Measurements from ENCODE around the gene PCDH20.
A peak's percentile ranks its signal among the peaks of the same experiment; 100 is the strongest.

PCDH20 gene, protein sequence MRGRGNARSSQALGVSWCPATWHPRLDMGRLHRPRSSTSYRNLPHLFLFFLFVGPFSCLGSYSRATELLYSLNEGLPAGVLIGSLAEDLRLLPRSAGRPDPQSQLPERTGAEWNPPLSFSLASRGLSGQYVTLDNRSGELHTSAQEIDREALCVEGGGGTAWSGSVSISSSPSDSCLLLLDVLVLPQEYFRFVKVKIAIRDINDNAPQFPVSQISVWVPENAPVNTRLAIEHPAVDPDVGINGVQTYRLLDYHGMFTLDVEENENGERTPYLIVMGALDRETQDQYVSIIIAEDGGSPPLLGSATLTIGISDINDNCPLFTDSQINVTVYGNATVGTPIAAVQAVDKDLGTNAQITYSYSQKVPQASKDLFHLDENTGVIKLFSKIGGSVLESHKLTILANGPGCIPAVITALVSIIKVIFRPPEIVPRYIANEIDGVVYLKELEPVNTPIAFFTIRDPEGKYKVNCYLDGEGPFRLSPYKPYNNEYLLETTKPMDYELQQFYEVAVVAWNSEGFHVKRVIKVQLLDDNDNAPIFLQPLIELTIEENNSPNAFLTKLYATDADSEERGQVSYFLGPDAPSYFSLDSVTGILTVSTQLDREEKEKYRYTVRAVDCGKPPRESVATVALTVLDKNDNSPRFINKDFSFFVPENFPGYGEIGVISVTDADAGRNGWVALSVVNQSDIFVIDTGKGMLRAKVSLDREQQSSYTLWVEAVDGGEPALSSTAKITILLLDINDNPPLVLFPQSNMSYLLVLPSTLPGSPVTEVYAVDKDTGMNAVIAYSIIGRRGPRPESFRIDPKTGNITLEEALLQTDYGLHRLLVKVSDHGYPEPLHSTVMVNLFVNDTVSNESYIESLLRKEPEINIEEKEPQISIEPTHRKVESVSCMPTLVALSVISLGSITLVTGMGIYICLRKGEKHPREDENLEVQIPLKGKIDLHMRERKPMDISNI

DNA sequence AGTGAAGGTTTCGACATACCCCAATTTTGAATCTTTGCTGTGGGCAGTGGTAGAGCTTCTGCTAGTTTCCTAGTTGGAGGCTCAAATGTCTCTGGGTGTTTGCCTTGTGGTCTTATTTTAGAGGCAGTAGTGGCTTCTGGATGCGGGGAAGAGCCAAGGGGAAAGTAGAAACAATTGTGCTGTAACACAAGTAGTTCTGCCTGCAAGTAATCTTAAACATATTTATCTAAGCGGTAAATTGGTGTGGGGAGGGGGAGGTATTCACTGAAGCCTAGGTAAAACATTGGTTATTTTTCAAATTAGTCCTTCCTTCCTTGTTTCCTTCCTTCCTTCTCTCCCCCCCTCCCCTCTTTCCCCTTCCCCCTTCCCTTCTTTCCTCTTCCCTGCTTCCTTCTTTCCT lies at the start of gene PCDH20:
PCDH20 (minus strand) TSS at position 101 of the 400 bp plus-strand sequence. CDS start 691 bp downstream, outside the sequence.
- H3K27ac ChIP-seq, result peak within 1 kb of the TSS; percentile 17; the same call in 1 of the 2 replicates

DNA sequence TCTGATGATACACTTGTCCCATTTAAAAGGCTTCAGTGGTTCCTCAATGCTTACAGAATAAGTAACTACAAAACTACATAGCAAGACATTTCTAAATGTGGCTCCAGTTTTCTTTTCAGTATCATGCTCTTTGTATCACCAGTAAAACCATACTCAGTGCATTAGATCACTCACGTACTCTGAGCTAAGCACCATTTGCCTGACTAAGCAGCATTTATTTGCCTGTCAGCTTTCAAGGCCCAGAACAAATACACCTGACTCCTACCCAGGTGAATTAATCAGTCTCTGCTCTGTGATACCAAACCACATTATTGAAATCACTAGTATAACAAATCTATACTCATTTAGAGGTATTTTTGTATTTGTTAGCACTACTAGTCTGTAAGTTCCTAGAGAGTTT lies 47.4 kb upstream of the PCDH20 start:
- no peak overlapping the region for H3K27ac ChIP-seq
- no peak for TF ChIP-seq ZFX (IDR thresholded peaks at IDR 0.05)
- TF ChIP-seq, protein P1, sequence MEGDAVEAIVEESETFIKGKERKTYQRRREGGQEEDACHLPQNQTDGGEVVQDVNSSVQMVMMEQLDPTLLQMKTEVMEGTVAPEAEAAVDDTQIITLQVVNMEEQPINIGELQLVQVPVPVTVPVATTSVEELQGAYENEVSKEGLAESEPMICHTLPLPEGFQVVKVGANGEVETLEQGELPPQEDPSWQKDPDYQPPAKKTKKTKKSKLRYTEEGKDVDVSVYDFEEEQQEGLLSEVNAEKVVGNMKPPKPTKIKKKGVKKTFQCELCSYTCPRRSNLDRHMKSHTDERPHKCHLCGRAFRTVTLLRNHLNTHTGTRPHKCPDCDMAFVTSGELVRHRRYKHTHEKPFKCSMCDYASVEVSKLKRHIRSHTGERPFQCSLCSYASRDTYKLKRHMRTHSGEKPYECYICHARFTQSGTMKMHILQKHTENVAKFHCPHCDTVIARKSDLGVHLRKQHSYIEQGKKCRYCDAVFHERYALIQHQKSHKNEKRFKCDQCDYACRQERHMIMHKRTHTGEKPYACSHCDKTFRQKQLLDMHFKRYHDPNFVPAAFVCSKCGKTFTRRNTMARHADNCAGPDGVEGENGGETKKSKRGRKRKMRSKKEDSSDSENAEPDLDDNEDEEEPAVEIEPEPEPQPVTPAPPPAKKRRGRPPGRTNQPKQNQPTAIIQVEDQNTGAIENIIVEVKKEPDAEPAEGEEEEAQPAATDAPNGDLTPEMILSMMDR (conservative IDR thresholded peaks at IDR 0.05), result no peak

More for the DNA sequence above, at the start of gene PCDH20:
- no peak for TF ChIP-seq ZFX (IDR thresholded peaks at IDR 0.05)
- TF ChIP-seq, protein P1 (conservative IDR thresholded peaks at IDR 0.05), result no peak

DNA sequence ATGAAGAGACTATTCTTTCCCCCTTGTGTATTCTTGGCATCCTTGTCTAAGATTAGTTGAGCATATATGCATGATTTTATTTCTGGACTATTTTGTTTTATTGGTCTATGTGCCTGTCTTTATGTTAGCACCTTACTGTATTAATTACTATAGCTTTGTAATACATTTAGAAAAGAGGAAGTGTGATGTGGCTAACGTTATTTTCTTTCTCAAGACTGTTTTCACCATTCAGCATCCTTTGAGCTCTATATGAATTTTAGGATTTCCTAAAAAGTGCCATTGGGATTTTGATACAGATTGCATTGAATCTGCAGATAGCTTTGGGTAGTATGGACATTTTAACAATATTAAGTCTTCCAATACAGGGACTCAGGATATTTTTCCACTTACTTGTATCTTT lies 37.5 kb upstream of the PCDH20 start:
- TF ChIP-seq ZFX (IDR thresholded peaks at IDR 0.05), result no peak
- TF ChIP-seq, protein P1 (conservative IDR thresholded peaks at IDR 0.05), result no peak
- no peak overlapping the region for H3K27ac ChIP-seq

DNA sequence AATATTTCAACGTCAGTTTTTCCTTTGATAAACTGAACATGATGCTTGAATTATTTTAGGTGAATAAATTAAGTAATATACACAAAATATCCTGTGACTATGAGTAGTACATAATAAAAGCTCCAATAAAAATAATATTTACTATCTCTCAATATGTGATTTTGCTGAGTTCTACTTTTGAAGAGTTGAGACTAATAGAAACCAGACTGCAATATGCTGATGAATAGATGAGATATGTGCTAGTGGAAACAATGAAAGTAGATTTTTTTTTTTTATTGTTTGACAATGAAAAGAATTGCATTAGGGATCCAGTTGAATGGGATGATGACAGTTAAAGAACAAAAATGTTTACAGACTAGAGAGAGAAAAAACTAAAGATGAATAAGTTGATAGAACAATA lies 16.4 kb upstream of the PCDH20 start:
- TF ChIP-seq, protein P1 (conservative IDR thresholded peaks at IDR 0.05), result no peak
- TF ChIP-seq ZFX (IDR thresholded peaks at IDR 0.05), result no peak
- no peak overlapping the region for H3K27ac ChIP-seq

DNA sequence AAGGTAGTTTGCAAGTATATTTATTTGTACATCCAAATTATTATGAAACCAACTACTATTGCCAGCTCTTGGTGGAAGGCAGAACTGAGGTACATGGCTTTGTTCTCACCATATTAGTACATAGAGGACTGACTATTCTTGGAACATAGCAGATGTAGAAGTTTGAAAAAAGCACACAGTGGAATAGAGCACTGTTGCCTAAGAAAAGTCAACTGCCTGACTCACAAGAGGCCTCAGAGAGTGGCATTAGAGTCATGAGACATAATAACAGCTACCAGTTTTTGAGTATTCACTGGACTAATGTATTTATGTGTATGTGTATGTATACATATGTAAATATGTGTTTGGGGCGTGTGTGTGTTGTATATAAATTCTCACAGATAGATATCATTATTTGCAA lies 8.3 kb upstream of the PCDH20 start:
- no peak overlapping the region for H3K27ac ChIP-seq
- TF ChIP-seq, protein P1 (conservative IDR thresholded peaks at IDR 0.05), result no peak
- no peak for TF ChIP-seq ZFX (IDR thresholded peaks at IDR 0.05)

DNA sequence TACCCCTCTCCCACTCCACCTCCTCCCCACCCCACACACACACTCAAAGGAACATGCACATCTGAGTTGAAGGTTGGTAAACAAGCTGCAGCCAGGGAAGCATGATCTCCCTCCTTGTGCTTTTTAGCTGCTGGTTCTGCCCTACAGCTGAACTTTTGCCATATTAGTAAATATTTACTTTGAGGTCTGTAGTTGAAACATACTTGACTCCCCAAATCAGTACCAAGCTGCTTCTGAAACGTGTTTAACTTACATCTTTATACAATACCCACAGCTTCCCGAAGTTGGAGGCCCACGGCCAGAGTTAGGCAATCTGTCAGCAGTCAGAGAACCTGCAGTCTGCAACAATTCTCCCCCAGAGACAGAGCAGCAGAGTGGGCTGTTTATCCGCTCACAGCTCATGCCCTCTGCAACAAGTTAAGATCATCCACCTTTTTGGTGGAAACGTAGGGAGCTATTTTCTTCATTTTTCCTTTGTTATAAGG lies 1.5 kb upstream of the PCDH20 start:
- no peak for TF ChIP-seq ZFX (IDR thresholded peaks at IDR 0.05)
- TF ChIP-seq, protein P1 (conservative IDR thresholded peaks at IDR 0.05), result no peak
- H3K27ac ChIP-seq, result no peak overlapping the region
